NCI-H1436 (cell line): ENCODE data around the gene KCNIP1.

ENCODE experiments used
- DNase-seq: peaks from one replicate; lab custom pipeline; 2025; lab: John Stamatoyannopoulos, UW

The KCNIP1 gene

DNA sequence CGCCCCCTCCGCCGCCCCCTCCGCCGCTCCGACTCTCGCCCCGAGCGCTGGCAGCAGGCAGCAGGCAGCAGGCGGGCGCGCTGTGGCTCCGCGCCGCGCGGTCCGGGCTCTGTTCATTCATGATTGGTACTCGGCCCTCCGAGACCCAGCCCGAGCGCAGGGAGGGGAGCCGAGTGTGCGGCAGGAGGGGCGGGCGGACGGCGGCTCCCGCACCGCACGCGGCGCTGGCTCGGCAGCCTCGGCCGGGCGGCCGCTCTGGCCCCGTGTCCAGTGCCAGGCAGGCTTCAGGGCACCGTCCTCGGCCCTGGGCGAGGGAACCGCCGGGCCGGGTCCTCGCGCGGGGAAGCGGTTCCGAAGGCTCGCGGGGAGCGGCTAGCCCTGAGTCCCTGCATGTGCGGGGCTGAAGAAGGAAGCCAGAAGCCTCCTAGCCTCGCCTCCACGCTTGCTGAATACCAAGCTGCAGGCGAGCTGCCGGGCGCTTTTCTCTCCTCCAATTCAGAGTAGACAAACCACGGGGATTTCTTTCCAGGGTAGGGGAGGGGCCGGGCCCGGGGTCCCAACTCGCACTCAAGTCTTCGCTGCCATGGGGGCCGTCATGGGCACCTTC, at the start of gene KCNIP1:
KCNIP1 (plus strand) TSS at position 31 of the 607 bp plus-strand sequence.
- no peak for DNase-seq

DNA sequence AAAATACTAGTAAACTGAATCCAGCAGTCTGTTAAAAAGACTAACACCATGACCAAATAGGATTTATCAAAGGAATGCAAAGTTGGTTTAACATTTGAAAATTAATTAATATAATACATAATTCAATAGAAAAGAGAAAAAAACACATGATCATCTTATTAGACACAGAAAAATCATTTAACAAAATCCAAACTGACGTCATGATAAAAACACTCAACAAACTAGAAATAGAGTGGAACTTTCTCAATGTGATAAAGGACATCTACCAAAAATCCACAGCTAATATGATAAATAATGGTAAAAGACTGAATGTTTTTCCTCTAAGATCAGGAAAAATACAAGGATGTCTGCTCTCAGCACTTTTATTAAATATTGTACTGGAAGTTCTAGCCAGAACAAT, 40.4 kb upstream of the KCNIP1 start:
- DNase-seq, result no peak

GRCh38 chr5:170464280-170465127, 39.3 kb upstream of the KCNIP1 start:
- no peak for DNase-seq

GRCh38 chr5:170466553-170466952, 37.3 kb upstream of the KCNIP1 start:
- DNase-seq, result no peak

GRCh38 chr5:170466988-170467707, 36.7 kb upstream of the KCNIP1 start:
- no peak for DNase-seq

- no peak for DNase-seq
Measured at GRCh38 chr5:170468633-170469285, 35.1 kb upstream of the KCNIP1 start.

- DNase-seq, result no peak
Measured at GRCh38 chr5:170469414-170469813, 34.4 kb upstream of the KCNIP1 start.

GRCh38 chr5:170470275-170470674, 33.5 kb upstream of the KCNIP1 start:
- no peak for DNase-seq

DNA sequence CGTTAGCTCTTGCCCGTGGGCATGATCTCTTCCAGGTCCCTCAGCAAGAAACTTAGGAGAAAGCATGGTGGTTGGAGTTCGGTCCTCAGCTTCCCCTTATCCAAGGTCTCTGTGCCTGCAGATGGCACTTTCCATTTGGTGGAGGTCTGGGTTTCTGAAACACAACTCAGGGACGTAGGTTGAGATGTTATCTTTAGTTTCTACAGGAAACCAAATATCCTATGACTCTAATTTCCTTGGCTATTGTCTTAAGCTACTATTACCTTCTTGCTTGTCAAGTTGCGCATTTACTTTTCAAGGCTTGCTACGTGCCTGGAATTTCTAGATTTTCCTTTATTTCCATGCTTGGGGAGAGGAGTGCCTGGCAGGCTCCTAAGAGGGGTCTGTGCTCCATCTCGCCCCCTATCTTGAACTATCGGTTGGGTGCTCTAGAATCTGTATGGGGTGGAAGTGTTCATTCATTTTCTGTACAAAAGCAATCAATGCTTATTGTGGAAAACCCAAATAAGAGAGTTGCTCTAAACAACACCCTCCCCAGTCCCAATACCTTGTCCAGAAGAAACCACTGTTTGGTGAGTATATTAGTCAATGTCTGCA, 32.9 kb upstream of the KCNIP1 start:
- no peak for DNase-seq

- no peak for DNase-seq
Measured at GRCh38 chr5:170471551-170472178, 32.2 kb upstream of the KCNIP1 start.

GRCh38 chr5:170473642-170474041, 30.2 kb upstream of the KCNIP1 start:
- no peak for DNase-seq

GRCh38 chr5:170474489-170475274, 29.1 kb upstream of the KCNIP1 start:
- DNase-seq, result no peak

GRCh38 chr5:170475294-170476000, 28.4 kb upstream of the KCNIP1 start:
- no peak for DNase-seq

DNA sequence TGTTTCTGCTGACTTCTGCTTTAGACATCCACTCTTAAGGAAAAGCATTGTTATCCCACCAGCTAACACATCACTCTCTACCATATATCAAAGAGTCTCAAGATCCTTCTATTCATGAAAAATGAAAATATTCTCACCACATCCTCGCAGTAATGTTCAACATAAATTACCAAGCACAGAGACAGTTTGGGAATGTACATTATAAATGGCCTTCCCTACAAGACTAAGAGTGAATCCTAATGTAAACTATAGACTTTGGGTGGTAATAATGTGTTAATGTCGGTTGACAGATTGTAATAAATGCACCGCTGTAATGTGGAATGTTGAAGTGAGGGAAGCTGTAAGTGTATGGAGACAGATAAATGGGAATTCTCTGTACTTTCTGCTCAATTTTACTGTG, 27.1 kb upstream of the KCNIP1 start:
- DNase-seq, result no peak

DNA sequence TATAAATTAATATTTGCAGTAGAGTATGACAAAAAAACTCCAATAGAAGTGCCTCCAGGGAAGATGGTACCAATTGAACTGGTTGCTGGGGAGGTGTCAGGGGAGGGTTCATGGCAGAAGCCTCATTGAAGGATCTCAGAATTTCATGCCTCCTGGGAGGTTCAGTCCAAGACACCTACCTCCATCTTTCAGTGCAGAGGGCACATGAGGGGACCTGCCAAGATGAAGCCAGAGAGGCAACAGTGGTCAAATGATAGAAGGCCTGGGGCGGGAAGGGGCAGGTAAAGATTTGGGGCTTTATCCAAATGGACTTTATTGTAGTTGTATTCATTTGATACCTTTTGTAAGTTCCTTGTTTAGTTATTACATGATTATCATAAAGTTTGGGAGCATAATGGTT, 25.9 kb upstream of the KCNIP1 start:
- no peak for DNase-seq

- DNase-seq, result no peak
Measured at GRCh38 chr5:170478306-170478705, 25.5 kb upstream of the KCNIP1 start.

DNA sequence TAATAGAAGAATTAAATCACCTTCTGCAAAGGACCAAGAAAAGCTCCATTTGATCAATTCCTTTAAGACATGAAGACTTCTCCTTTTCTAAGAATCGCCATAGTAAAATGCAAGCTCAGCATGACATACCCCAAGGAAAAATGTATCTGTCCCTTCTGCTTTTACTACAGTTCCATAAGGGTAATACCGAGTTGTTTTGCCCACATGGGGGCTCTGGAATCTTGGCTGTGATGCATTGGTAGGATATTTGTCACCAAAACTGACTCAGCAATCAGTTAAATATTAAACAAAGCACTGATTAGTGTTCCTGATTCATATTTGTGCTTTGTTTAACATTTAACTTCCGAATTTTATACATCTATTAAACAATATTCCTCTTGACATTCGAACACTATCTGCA, 24.3 kb upstream of the KCNIP1 start:
- DNase-seq, result no peak

DNA sequence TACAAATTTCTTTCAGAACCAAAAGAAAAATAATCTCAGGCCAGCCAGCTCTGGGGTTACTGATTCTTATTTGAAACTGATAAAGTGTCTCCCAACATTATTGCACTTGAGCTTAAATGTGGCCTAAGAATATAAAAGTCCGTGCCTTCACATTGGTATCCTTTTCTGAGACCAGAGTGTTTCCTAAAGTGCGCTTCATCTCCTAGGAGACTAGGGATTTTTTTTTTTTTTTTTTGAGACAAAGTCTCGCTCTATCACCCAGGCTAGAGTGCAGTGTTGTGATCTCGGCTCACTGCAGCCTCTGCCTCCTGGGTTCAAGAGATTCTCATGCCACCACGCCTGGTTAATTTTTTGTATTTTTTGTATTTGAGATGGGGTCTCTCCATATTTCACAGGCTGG, 23.6 kb upstream of the KCNIP1 start:
- no peak for DNase-seq

- DNase-seq, result no peak
Measured at GRCh38 chr5:170481849-170482248, 22.0 kb upstream of the KCNIP1 start.

DNA sequence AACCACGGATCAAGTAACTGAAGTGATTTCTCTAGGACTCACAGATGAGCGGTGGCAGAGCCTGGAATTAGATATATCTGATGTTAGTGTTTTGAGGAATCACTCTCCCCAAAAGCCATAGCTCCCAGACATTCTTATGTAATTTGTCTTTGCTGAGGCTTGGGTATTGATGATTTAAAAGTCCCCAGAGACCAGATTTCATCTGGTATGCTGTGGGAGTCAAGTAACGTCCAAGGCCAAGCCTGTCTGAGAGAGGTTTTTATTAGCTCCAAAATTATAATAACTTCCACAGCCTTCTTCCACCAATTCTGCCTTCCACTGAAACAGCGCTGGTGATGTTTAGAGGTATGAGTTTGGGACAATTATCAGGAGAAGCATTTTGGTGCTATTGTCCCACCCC, 21.3 kb upstream of the KCNIP1 start:
- no peak for DNase-seq
